Activated CD8-positive, alpha-beta memory T cell treated with anti-CD3 and anti-CD28 coated beads, Interleukin-2, amount 50 U/mL, for 48 hours (primary cell): Measurements from ENCODE around the gene RNPEPL1.
A peak's percentile ranks its signal among the peaks of the same experiment; 100 is the strongest.

ENCODE experiments used
- DNase-seq: peaks from one replicate; pipeline ENCODE4 v3.0.0-alpha.2; 2020

Gene RNPEPL1

DNA sequence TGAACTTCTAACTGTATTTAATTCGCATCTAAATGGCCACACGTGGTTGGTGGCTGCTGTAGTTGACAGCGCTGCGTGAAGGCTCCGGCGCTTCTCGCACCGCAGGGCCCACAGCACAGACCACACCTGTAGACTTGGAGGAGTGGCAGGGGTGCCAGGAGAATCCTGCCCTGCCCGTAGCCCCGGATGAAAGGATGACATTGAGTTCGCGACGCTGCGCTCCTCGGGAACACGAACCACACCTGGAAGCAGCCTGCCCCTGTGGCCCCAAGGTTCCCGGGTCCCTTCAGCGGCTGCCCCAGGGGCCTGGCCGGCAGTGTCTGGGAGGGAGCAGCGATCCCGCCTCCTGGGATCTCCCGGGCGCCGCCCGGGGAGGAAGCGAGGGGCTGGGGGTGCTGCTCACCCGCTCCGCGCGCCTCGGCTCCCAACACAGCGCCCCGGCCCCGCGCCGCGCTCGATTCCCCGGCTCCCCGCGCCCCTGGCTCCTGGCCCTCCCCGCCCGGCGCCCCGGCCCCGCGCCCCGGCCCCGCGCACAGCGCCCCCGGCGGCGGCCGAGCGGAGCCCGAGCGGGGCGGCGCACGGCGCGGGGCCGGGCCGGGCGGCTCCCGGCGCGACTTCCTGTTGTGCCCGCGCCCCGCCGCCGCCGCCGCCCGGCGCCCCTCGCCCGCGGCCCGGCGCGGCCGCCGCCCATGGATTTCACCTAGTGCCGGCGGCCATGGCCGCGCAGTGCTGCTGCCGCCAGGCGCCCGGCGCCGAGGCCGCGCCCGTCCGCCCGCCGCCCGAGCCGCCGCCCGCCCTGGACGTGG is at the start of gene RNPEPL1:
RNPEPL1 (plus strand) TSS at position 613 of the 806 bp plus-strand sequence; CDS start at position 716, 103 bp downstream.
- DNase-seq: peak; percentile 78

DNA sequence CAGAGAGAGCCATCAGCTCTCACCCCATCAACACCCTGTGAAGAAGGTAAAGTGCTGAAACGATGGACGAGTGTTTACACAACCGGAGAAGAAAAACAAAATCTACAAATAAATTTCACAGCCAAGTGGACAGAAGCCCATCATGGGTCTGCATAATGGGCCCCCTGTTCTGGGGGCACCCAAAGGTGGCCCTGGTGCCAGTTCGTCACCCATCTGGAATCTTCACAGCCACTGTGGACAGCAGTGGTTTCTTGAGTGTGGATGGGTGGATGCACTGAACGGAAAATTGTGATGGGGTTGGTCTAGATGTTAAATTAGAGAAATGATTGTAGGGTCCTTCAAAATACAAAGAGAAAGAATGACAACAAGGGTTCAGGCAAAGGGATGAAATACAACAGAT is 49.3 kb upstream of the RNPEPL1 start:
- peak; percentile 22 for DNase-seq

- peak; percentile 20 for DNase-seq
Observed at GRCh38 chr2:240519396-240520129, 48.7 kb upstream of the RNPEPL1 start.

GRCh38 chr2:240520130-240520973 is 47.9 kb upstream of the RNPEPL1 start:
- peak; percentile 52 for DNase-seq

DNA sequence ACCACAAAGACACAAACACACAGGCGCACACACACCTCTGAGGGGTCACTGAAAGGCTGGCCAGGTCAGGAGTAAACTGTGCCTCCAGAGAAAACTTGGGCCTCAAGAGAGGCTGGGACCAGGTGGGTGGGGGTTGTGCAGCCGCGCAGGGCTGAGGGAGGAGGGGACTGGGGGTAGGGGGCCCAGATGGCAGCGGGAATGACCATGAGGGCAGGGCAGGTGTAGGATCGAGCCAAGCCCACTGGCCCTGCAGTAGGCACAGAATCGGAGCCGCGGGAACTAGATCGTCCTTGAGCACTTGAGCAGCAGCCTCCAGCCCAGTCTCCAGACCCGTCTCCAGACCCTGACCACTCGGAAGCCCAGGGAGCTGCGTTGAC is 47.3 kb upstream of the RNPEPL1 start:
- DNase-seq: peak; percentile 42

GRCh38 chr2:240521885-240522284 is 46.4 kb upstream of the RNPEPL1 start:
- peak; percentile 34 for DNase-seq

- DNase-seq: peak; percentile 20
Observed at GRCh38 chr2:240522406-240522805, 45.9 kb upstream of the RNPEPL1 start.

GRCh38 chr2:240523451-240524281 is 44.6 kb upstream of the RNPEPL1 start:
- DNase-seq: peak; percentile 40

- DNase-seq: peak; percentile 37
Observed at GRCh38 chr2:240524963-240525718, 43.1 kb upstream of the RNPEPL1 start.

DNA sequence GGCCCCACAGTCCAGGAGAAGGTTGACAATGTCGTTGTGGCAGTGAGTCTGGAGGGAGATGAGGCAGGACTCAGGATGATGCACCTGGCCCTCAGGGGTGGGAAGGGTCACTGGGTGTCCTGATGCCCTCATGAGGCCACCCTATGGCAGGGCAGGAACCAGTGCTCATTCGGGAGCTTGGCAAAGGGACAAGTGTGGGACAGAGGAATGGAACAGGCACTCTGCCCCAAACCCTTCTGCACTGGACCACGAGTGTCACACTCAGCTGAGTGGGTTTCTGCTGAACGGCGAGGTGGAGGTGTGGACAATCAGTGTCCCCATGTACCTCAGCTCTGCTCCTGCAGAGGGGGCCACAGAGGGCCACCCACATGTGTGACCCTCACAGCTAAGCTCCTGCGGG is 42.5 kb upstream of the RNPEPL1 start:
- peak; percentile 8 for DNase-seq

DNA sequence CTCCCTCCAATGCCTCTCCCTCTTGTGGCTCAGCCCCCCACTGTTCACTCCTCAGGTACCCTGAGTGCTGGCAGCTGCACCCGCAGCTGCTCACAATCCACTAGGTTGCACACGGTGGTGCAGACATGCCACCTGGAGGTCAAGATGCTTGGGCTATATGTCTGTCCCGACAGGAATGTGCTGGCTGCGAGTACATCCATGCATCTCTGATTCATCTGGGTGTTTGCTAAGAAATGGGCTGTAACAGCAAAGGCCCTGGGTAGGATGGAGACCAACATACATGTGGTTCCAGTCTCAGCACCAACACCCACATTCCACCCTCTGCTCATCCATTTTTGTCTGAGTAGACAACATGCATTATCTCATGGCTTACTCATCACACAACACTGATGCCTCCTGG is 41.8 kb upstream of the RNPEPL1 start:
- peak; percentile 17 for DNase-seq

DNA sequence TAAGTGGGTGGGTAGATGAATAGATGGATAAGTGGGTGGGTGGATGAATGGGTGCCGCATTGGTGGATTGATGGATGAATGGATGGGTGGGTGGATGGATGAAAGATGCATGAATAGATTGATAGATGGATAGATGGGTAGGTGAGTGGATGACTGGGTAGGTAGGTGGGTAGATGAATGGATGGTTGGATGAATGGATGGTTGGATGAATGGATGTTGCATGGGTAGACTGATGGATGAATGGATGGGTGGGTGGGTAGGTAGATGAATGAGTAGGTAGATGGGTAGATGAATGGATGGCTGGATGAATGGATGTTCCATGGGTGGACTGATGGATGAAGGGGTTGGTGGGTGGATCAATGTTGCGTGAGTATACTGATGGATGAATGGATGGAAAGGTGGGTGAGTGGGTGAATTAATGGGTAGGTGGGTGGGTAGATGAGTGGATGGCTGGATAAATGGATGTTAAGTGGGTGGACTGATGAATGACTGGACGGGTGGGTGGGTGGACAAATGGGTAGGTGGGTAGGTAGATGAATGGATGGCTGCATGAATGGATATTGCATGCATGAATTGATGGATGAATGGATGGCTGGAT is 41.0 kb upstream of the RNPEPL1 start:
- DNase-seq: no peak

- DNase-seq: peak; percentile 30
Observed at GRCh38 chr2:240528406-240529040, 39.8 kb upstream of the RNPEPL1 start.

- peak; percentile 34 for DNase-seq
Observed at GRCh38 chr2:240529344-240529999, 38.8 kb upstream of the RNPEPL1 start.

GRCh38 chr2:240530181-240530580 is 38.1 kb upstream of the RNPEPL1 start:
- DNase-seq: peak; percentile 33

DNA sequence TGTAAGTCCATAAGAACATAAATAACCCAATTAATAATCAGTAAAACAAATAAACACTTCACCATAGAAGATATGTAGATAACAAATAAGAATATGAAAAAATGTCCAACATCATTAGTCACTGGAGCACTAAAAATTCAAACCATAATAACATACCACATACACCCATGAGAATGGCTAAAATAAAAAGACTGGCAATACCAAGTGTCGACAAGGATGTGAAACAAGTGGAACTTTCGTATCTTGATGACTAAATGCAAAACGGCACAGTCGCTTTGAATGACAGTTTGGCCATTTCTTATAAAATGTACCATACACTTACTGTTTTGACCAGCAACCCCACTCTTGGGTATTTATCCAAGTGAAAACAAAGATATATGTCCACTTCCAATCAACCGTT is 37.2 kb upstream of the RNPEPL1 start:
- DNase-seq: no peak

DNA sequence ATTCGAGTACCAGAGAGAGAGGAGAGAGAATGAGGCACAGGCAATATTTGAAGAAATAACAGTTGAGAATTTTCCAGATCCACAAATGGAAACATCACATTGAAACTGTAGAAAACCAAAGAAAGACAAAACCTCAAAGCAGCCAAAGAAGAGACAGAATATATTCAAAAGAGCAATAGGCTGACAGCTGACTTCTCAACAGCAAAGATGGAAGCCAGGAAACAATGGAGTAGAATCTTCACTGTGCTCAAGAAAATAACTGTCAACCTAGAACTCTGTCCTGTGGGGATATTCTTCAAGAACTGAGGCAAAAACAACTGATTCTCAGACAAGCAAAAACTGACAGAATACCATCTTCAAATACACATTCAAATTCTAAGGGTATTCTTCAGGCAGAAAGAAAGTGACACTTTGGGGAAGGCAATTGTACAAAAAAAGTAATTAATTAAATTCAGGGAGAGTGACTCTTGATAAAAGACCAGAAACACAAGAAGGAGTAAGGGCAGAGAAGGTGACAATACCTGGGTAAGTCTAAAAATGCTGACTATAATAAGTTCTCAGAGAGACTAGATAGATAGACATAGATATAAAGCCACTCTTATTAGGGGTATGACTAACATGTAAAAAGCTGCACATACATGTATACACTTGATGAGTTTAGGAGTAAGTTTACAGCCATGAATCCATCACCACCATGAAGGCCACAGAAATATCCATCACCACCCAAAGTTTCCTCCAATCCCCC is 36.1 kb upstream of the RNPEPL1 start:
- DNase-seq: no peak

GRCh38 chr2:240538031-240538780 is 30.1 kb upstream of the RNPEPL1 start:
- peak; percentile 32 for DNase-seq
